Esophagus muscularis mucosa (tissue), 4 donors: ENCODE results near the gene BPTF. TPM values are rescaled to one million over a fixed set of nuclear protein-coding genes. Genes with fewer than 3 reads are reported as not detected.
A peak's percentile ranks its signal among the peaks of the same experiment; 100 is the strongest.

Source experiments
- DNase-seq: peaks from one replicate; pipeline ENCODE4 v3.0.0-alpha.2; 2017; ENCODE audit errors: extremely low spot score
- H3K27ac ChIP-seq, 4 donors: fragments of 200-600 bp; sonication (generic); replicated peaks in 1 of 4; 1 replicate in 3 of 4; 2 replicates in 1 of 4; pipeline ENCODE4 v1.5.1; 2016 to 2019; ENCODE audit warnings: mild to moderate bottlenecking in 1 of 4
- H3K27me3 ChIP-seq, 4 donors: fragments of 200-600 bp; sonication (generic); one replicate each; pipeline versions ENCODE4 v1.5.1 to v1.6.0; 2016 to 2019
- H3K36me3 ChIP-seq, 4 donors: fragments of 200-600 bp; sonication (generic); one replicate each; pipeline ENCODE4 v1.5.1; 2016 to 2019
- H3K4me1 ChIP-seq, 4 donors: fragments of 200-600 bp; sonication (generic); one replicate each; pipeline ENCODE4 v1.5.1; 2016 to 2019
- H3K4me3 ChIP-seq, 4 donors: fragments of 200-600 bp; sonication (generic); 1 replicate in 2 of 4; 2 replicates in 2 of 4; pipeline ENCODE4 v1.5.1; 2016 to 2019; ENCODE audit warnings: mild to moderate bottlenecking in 4 of 4, moderate library complexity in 1 of 4
- H3K9me3 ChIP-seq, 4 donors: fragments of 200-600 bp; sonication (generic); 1 replicate in 3 of 4; 2 replicates in 1 of 4; pipeline ENCODE4 v1.5.1; 2016 to 2019
- EP300 ChIP-seq: sonication (generic); formaldehyde crosslinking; IDR thresholded peaks from one replicate; pipeline ENCODE4 v1.6.1; 2017; ENCODE audit warnings: antibody characterized with exemption
- POLR2A ChIP-seq: fragments of 450-650 bp; IDR thresholded peaks from one replicate; pipeline ENCODE4 v1.6.1; 2017; ENCODE audit warnings: antibody characterized with exemption, moderate library complexity, mild to moderate bottlenecking, low read depth
- POLR2AphosphoS5 ChIP-seq, 2 donors: sonication (generic); formaldehyde crosslinking; IDR thresholded peaks; one replicate each; pipeline ENCODE4 v1.6.1; 2017; ENCODE audit warnings: antibody characterized with exemption in 2 of 2
- WGBS: methylation state at CpG from one replicate; pipeline ENCODE4 v1.1.5; 2018; 5-methylcytosine and 5-hydroxymethylcytosine counted together
- intact Hi-C: fragments of 100-400 bp; cut with DNase I; formaldehyde crosslinking; loops from one replicate; pipeline ENCODE4 v1.15.1; 2023
- total RNA-seq, 4 donors: library from RNA; depleted of rRNA; stranded (reverse); fragments of >200 nt; gene quantifications; one replicate each; pipeline versions ENCODE4 v1.1.0 to v1.2.1, GENCODE V29; 2016
- TF ChIP-seq, protein P1 (sequence below), 3 experiments: fragments of 200-600 bp in 2 of 3; fragments of 450-650 bp in 1 of 3; sonication (generic) in 2 of 3; IDR thresholded peaks; one replicate each; pipeline ENCODE4 v1.5.1; 2017 to 2019; ENCODE audit warnings: antibody characterized with exemption in 3 of 3, mild to moderate bottlenecking in 2 of 3, moderate library complexity in 1 of 3

BPTF gene
- total RNA-seq, 4 donors from 2014 or later, result 60.3 to 77.7 (median 74.2) TPM

DNA sequence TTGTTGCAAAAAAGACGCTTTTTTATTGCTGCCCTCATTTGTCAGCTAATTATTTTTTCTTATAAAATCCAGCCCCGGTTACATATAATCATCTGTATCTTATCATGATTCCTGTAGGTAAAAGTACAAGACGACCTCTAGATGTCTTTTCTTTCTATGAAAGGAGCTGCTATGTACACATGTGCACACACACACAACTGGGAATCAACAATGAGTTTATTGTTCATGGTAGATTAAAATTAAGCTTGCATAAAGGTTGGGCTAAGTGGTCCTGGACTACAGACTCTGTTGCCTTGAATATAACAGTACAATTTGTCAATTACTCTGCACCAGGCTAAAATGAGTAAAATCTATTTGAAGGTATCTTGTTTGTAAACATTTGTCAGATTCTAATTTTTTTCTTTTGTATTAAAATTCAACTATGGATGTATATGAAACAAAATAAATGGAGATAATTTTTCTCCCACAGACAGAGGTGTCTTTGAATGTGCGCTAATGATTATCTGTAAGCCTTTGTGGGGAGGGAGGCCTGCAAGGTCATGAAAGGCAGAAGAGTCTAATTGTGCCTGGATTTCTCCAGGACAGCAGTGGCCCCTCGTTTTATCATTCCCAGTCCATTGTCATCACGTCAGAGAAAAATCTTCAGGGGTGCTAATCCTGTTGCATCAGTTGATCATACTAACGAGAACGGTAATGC is 157.5 kb downstream of the BPTF start:
- no peak overlapping the region for H3K27ac ChIP-seq
- peaks cover 0 to 32% (median 14%) of the 10 kb centered on the region in 4 donors for H3K36me3 ChIP-seq
- H3K27me3 ChIP-seq, result no peaks in the 10 kb centered on the region
- WGBS, result 75% methylated on average over 8 of the region's 8 CpGs
- no peak for TF ChIP-seq POLR2AphosphoS5 (IDR thresholded peaks at IDR 0.05)
- TF ChIP-seq, protein P1, sequence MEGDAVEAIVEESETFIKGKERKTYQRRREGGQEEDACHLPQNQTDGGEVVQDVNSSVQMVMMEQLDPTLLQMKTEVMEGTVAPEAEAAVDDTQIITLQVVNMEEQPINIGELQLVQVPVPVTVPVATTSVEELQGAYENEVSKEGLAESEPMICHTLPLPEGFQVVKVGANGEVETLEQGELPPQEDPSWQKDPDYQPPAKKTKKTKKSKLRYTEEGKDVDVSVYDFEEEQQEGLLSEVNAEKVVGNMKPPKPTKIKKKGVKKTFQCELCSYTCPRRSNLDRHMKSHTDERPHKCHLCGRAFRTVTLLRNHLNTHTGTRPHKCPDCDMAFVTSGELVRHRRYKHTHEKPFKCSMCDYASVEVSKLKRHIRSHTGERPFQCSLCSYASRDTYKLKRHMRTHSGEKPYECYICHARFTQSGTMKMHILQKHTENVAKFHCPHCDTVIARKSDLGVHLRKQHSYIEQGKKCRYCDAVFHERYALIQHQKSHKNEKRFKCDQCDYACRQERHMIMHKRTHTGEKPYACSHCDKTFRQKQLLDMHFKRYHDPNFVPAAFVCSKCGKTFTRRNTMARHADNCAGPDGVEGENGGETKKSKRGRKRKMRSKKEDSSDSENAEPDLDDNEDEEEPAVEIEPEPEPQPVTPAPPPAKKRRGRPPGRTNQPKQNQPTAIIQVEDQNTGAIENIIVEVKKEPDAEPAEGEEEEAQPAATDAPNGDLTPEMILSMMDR (IDR thresholded peaks at IDR 0.05), result no peak
- intact Hi-C loops, result no loop called here
- H3K9me3 ChIP-seq, result no peaks in the 10 kb centered on the region
- DNase-seq, result no peak
- no peak overlapping the region for H3K4me3 ChIP-seq
- peaks cover 0 to 3% (median 0%) of the 10 kb centered on the region in 4 donors for H3K4me1 ChIP-seq

DNA sequence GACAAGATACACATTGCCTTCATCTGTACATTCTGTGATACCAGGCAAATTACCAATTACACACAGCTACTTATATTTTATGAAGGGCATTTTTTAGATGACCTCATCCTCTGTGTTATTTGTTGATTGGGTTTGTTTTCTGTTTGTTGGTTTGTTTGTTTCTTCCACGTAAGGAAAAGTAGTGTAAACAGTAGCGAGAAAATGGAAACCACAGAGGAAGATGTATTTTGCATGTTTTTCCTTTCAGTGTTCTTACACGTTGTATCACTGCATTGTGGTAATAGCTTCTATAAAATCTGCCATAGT is 158.0 kb downstream of the BPTF start:
- Histone ChIP-seq H3K36me3 (peaks cover 0 to 32% (median 14%) of the 10 kb centered on the region in 4 donors), H3K27ac (no peak overlapping the region), H3K27me3 (no peaks in the 10 kb centered on the region), H3K9me3 (no peaks in the 10 kb centered on the region), H3K4me1 (peaks cover 0 to 3% (median 0%) of the 10 kb centered on the region in 4 donors), H3K4me3 (no peak overlapping the region)
- intact Hi-C loops, result no loop called here
- DNase-seq, result no peak
- 83% methylated on average over 3 of the region's 3 CpGs for WGBS
- TF ChIP-seq POLR2AphosphoS5 (IDR thresholded peaks at IDR 0.05), result no peak

DNA sequence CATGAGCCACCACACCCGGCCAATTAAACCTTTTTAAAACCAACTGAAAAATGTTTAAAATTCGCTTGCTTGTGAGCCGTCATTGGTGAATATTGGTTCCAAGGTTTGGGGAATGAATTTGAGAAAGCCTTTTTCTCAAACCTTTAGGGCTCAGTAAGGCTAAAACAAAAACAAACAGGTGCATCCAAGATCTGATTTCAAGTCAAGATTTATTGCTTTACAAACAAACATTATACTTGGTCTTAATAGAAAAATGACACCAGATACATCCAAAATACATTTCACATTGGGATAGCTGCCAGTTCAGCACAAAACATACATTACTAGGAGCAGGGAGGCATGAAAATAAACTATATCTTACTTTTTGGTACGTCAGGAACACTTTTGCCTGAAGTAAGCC is 165.6 kb downstream of the BPTF start:
- WGBS, result 91% methylated on average over 4 of the region's 4 CpGs
- TF ChIP-seq, protein P1 (IDR thresholded peaks at IDR 0.05), result no peak
- no peak for TF ChIP-seq POLR2AphosphoS5 (IDR thresholded peaks at IDR 0.05)
- TF ChIP-seq EP300, result no peak
- TF ChIP-seq POLR2A, result no peak

DNA sequence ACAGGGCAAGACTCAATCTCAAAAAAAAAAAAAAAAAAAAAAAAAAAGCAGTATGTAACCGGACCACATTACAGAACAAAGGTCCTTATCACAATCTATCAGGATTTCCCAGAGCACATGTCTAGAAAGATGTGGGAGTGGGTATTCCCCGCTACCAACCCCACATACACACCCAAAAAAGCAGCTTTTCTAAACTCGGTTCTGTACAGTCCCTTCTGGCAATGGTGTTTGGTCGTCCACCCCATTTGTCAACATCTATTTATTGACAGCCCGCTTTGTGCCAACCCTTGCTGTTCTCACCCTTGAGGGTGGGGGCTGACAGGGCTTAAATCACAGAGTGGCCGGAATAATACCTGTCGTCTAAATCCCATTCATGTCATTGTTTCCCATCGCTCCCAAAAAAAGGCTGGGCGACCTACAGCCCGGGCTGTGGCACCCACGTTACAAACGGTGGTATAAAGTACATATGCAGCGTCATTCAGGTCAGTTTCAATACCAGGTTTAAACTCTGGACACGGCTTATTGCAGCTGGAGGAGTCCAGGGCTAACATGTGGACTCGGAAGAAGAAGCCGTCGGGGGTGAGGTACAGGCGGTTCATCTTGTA is 167.3 kb downstream of the BPTF start:
- Histone ChIP-seq H3K4me1 (peaks cover 13 to 43% (median 35%) of the 10 kb centered on the region in 4 donors), H3K36me3 (no peaks in the 10 kb centered on the region), H3K27ac (peak overlapping the region; percentile 87 to 91 (median 89)), H3K4me3 (peak overlapping the region; percentile 64 to 75 (median 72)), H3K27me3 (no peaks in the 10 kb centered on the region), H3K9me3 (no peaks in the 10 kb centered on the region)
- WGBS, result 11% methylated on average over 18 of the region's 18 CpGs
- TF ChIP-seq POLR2AphosphoS5 (IDR thresholded peaks at IDR 0.05) (no peak), POLR2A (no peak), EP300 (no peak)
- TF ChIP-seq, protein P1 (IDR thresholded peaks at IDR 0.05), result no peak
- no peak for DNase-seq
- intact Hi-C loops, result loop anchor here (1.0 to 10.0 kb wide), 2 partner anchors 28 to 1332 kb away; partner anchors contain the start of gene ABCA5

More for the DNA sequence above, 165.6 kb downstream of the BPTF start:
- no peak for DNase-seq
- no peaks in the 10 kb centered on the region for H3K36me3 ChIP-seq
- H3K9me3 ChIP-seq, result no peaks in the 10 kb centered on the region
- intact Hi-C loops, result loop anchor here (10.0 kb wide), 1 partner anchor 1334 kb away; the partner anchor contains the start of gene ABCA5
- no peak overlapping the region for H3K4me3 ChIP-seq
- no peaks in the 10 kb centered on the region for H3K27me3 ChIP-seq
- peaks cover 13 to 32% (median 27%) of the 10 kb centered on the region in 4 donors for H3K4me1 ChIP-seq
- H3K27ac ChIP-seq, result no peak overlapping the region

DNA sequence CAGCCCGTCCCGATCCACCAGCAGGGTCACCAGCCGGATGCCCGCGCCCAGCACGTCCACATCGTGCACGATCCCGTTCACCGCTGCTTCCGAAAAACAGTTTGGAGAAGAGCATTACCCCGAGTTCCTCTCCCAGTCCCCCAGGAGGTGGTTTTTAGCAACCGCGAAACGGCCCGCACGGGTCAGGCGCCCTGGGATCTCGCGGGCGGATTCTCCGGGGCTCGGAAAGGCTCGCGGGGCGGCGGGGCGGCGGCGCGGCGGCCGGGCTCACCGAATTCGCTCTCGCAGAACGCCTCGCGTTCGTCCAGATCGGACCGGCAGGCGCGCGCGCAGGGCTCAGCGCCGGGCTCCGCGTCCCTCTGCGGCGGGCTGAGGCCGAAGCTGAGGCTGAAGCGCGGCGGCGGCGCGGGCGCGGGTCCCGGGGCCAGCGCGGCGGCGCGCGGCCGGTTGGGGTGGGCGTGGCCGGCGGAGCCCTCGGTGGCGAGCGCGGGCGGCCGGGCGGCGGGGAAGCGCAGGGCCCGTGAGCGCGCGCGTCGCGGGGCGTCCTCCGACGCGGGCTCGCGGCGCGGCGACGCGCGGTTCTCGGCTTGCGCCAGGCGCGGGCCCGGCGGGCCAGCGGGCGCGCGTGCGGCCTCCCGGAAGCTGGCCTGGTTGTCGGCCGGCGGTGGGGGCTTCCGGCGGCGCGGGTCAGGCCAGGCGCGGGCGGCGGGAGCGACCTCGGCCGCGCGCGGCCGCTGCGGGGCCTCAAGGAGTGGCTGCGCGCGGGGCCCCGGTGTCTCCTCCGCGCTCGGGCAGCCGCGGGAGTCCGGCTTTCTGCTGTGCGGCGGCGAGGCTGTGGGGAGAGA is 168.1 kb downstream of the BPTF start:
- TF ChIP-seq, protein P1 (IDR thresholded peaks at IDR 0.05), result peak in 1 of 3 experiments; percentile 6
- TF ChIP-seq POLR2A (no peak), POLR2AphosphoS5 (IDR thresholded peaks at IDR 0.05) (peak; percentile 16 to 66), EP300 (no peak)
- intact Hi-C loops, result loop anchor here (1.0 to 10.0 kb wide), 2 partner anchors 27 to 1331 kb away; partner anchors contain the start of gene ABCA5
- WGBS, result 0% methylated on average over 17 of the region's 144 CpGs

More for the DNA sequence above, 168.1 kb downstream of the BPTF start:
- Histone ChIP-seq H3K9me3 (no peaks in the 10 kb centered on the region), H3K4me1 (peaks cover 13 to 43% (median 35%) of the 10 kb centered on the region in 4 donors), H3K4me3 (peak overlapping the region; percentile 71 to 80 (median 75)), H3K27me3 (no peaks in the 10 kb centered on the region), H3K36me3 (no peaks in the 10 kb centered on the region), H3K27ac (peak overlapping the region; percentile 95 to 98 (median 97))
- peak; percentile 93 for DNase-seq
